ENCODE results near the gene DNER.

DNA sequence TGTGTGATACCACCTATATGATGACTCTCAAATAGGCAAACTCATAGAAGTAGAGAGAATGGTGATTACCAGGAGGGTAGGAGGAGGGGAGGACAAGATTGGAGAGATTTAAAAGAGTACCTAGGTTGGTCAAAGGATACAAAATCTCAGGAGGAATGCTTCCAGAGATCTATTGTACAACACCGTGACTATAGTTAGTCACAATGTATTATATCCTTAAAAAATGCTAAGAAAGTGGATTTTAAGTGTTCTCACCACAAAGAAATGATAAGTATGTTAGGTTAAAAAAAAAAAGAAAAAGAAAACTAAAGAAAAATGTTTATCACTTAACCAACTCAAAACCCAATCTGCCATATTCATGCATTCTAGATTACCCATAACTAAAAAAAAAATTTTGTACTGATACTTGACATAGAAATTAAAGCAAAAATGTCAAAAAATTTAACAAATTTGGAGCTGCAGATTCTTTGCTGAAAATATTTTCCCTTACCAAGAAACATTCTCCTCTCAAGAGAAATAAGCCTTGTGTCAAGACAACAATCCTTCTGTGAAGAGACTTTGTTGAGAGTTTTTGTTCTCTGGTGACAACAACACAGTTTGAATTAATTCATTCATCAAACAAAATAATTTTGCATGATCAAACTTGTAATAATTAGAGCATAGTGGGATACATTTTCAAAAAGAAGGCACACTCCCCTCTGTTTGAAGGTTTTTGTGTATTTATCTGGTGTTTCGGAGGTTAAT is 213.1 kb downstream of the DNER start:
- no peak for TF ChIP-seq PCBP2 (optimal IDR thresholded peaks at IDR 0.05; ENCODE audit: low read depth, low read length, poor library complexity, severe bottlenecking)
- TF ChIP-seq ADNP (CRISPR knock-in tag; IDR thresholded peaks at IDR 0.05), result no peak
- no peak for TF ChIP-seq CEBPB (IDR thresholded peaks at IDR 0.05; ENCODE audit: borderline replicate concordance, low read depth, low read length)

All from HepG2 (cell line).